ENCODE data around the gene INPP4A.
"Not testable (repeated sequence)": the region's sequence is repeated elsewhere in the genome, so short reads cannot be mapped to it uniquely, and the experiment has no call there.

INPP4A gene

DNA sequence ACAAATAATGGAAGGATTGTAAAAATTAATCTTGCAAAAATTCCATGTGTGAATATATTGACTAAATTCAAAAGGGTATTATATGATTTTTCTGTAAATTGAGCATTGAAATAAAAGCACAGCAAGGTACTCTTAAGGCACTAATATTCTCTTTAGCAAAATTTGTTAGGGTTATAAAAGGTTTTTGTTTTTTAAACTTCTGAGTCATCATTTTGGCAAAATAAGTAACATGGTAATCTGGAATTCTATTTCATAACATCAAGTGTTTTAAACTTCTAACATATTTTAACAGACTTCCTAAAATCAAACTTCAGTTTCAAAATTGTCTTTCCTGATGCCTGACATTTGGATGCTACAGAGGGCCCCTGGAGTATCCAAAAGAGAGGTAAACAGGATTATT lies 12.5 kb upstream of the INPP4A start:
- no peaks in the 10 kb centered on the region for H3K27me3 ChIP-seq (replicated peaks)
- in situ Hi-C loops (cut with HindIII; ENCODE audit: low pct_ligation_motif_present, low sequenced_read_pairs) = no loop called here
- no peak for DNase-seq
- no peaks in the 10 kb centered on the region for H3K36me3 ChIP-seq (replicated peaks)
- no peak overlapping the region for H3K27ac ChIP-seq
- TF ChIP-seq, protein P1, sequence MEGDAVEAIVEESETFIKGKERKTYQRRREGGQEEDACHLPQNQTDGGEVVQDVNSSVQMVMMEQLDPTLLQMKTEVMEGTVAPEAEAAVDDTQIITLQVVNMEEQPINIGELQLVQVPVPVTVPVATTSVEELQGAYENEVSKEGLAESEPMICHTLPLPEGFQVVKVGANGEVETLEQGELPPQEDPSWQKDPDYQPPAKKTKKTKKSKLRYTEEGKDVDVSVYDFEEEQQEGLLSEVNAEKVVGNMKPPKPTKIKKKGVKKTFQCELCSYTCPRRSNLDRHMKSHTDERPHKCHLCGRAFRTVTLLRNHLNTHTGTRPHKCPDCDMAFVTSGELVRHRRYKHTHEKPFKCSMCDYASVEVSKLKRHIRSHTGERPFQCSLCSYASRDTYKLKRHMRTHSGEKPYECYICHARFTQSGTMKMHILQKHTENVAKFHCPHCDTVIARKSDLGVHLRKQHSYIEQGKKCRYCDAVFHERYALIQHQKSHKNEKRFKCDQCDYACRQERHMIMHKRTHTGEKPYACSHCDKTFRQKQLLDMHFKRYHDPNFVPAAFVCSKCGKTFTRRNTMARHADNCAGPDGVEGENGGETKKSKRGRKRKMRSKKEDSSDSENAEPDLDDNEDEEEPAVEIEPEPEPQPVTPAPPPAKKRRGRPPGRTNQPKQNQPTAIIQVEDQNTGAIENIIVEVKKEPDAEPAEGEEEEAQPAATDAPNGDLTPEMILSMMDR (IDR thresholded peaks at IDR 0.05; ENCODE audit: low read depth, low read length, missing control alignments) = no peak
- H3K4me3 ChIP-seq (ENCODE audit: low read depth, low read length) = no peak overlapping the region

DNA sequence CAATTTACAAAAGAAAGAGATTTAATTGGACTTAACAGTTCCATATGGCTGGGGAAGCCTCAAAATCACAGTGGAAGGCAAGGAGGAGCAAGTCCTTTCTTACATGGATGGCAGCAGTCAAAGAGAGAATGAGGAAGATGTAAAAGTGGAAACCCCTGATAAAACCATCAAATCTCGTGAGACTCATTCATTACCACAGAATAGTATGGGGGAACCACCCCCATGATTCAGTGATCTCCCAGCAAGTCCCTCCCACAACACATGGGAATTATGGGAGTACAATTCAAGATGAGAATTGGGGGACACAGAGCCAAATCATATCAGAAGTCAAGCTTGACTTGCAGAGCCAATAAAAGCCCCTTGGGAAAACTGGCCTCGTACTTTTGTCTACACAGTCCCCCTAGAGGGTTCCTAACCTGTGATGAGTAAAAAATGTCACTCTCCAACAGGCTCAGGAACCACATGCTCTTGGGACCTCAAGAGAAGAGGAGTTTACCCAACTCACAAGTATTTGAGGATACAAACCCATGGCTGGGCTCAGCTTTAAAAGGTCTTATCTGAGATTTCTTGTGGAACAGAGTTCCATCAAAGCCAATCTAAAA lies 11.2 kb upstream of the INPP4A start:
- no peak for DNase-seq
- H3K27me3 ChIP-seq (replicated peaks) = no peaks in the 10 kb centered on the region
- in situ Hi-C loops (cut with HindIII; ENCODE audit: low pct_ligation_motif_present, low sequenced_read_pairs) = no loop called here

DNA sequence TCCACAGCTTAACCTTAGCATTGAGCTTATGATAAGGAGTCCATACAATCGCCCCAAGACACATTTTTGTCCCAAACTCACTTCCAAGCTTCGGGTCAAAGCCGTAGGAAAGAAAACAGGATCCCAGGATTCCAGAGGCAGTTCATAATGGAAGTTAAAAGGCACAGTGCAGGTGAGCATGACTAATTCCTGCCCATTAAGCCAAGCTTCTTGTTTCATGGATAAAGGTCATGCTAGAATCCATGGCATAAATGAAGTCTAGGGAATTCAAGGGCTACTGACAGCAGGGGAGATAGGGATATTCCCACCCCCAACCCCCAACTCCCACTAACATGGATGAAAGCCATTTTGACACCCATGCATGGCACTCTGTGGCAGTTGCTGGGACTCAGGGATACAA lies 10.2 kb upstream of the INPP4A start:
- TF ChIP-seq, protein P1 (IDR thresholded peaks at IDR 0.05; ENCODE audit: low read depth, low read length, missing control alignments) = no peak
- H3K36me3 ChIP-seq (replicated peaks) = no peaks in the 10 kb centered on the region
- no peak for DNase-seq
- in situ Hi-C loops (cut with HindIII; ENCODE audit: low pct_ligation_motif_present, low sequenced_read_pairs) = no loop called here
- H3K4me3 ChIP-seq (ENCODE audit: low read depth, low read length) = no peak overlapping the region
- H3K27me3 ChIP-seq (replicated peaks) = no peaks in the 10 kb centered on the region
- H3K27ac ChIP-seq = no peak overlapping the region

More for the DNA sequence above, 11.2 kb upstream of the INPP4A start:
- H3K27ac ChIP-seq = no peak overlapping the region
- no peak overlapping the region for H3K4me3 ChIP-seq (ENCODE audit: low read depth, low read length)
- TF ChIP-seq, protein P1 (IDR thresholded peaks at IDR 0.05; ENCODE audit: low read depth, low read length, missing control alignments) = no peak
- no peaks in the 10 kb centered on the region for H3K36me3 ChIP-seq (replicated peaks)

DNA sequence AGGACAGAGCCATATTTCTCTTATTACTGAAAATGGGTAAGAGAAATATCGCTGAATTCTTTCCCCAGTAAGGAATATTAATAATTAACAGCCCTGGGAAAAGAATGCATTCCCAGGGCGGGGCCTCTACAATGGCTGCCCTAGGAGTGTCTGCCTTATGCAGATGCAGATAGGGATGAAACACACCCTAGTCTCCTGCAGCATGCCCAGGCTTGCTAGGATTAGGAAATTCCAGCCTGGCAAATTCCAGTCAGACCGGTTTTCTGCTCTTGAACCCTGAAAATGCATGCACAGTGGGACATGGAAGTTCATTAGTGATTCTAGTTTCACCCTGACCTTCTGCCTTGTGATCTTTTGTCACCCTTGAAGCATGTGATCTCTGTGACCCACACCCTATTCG lies 9.0 kb upstream of the INPP4A start:
- in situ Hi-C loops (cut with HindIII; ENCODE audit: low pct_ligation_motif_present, low sequenced_read_pairs); DNase-seq; H3K36me3 ChIP-seq (replicated peaks); H3K27me3 ChIP-seq (replicated peaks); H3K4me3 ChIP-seq (ENCODE audit: low read depth, low read length); H3K27ac ChIP-seq: not testable (repeated sequence)

DNA sequence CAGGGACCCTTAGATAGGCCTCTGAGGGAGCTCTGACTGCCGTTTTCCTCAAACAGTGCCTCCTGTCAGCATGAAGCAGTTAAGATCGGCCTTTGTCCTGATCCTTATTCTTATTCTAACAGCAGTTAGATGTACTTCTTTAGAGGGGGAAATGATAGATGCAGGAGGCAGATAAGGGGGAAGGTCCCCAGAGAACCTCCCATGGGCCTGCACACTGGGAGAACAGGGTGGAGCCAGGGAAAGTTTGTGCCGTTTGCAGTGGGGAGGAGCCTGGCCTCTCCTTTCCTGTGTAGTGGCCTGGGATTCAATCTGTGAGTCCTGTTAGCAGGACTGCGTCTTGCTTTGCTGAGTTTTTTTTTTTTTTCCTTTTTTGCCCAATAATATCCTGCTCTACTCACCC lies 7.9 kb upstream of the INPP4A start:
- Histone ChIP-seq H3K27me3 (replicated peaks) (no peaks in the 10 kb centered on the region), H3K27ac (no peak overlapping the region), H3K4me3 (ENCODE audit: low read depth, low read length) (no peak overlapping the region), H3K36me3 (replicated peaks) (no peaks in the 10 kb centered on the region)
- DNase-seq = no peak
- in situ Hi-C loops (cut with HindIII; ENCODE audit: low pct_ligation_motif_present, low sequenced_read_pairs) = no loop called here
- TF ChIP-seq, protein P1 (IDR thresholded peaks at IDR 0.05; ENCODE audit: low read depth, low read length, missing control alignments) = no peak

DNA sequence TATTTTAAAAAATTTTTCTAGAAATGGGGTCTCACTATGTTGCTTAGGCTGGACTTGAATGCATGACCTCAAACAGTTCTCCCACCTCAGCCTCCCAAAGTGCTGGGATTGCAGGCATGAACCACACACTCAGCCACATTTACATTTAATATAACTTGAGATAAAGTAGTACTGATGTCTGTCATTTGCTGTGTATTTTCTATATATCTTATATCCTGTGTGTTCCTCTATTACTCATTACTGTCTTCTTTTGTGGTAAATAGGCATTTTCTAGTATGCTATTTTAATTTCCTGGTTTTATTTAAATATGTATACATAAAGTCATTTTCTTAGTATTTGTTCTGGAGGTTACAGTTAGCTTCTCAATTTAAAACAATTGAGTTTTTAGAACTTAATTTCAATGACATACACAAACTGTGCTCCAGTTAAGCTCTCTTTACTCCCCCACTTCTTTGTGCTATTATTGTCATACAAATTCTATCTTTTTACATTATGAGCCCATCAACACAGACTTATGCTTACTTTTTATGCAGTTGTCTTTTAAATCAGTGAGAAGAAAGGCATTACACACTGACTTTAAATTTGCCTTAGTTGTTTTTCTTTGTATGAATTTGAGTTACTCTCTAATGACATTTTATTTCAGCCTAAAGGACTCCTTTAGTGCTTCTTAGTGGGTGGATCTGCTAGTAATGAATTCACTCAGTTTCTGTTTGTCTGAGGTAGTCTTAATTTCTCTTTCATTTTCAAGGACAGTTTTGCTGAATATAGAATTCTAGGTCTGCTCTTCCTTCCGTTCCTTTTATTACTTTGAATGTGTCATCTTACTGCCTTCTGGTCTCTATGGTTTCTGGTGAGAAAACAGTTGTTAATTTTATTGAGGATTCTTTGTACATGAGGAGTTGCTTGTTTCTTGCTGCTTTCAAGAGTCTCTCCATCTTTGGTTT lies 6.2 kb upstream of the INPP4A start:
- TF ChIP-seq, protein P1 (IDR thresholded peaks at IDR 0.05; ENCODE audit: low read depth, low read length, missing control alignments) = no peak
- H3K27ac ChIP-seq = no peak overlapping the region
- H3K4me3 ChIP-seq (ENCODE audit: low read depth, low read length) = no peak overlapping the region
- no peaks in the 10 kb centered on the region for H3K27me3 ChIP-seq (replicated peaks)
- in situ Hi-C loops (cut with HindIII; ENCODE audit: low pct_ligation_motif_present, low sequenced_read_pairs) = no loop called here
- no peaks in the 10 kb centered on the region for H3K36me3 ChIP-seq (replicated peaks)
- no peak for DNase-seq
